IPS-11a (cell line): ENCODE data around the gene PLXNB2.

Experiments
- H3K4me3 ChIP-seq: one replicate; pipeline ENCODE4 v1.5.1; 2013; ENCODE audit warnings: low read depth, low read length, control low read depth

PLXNB2 gene

GRCh38 chr22:50255099-50255498 lies 52.3 kb downstream of the PLXNB2 start:
- no peak overlapping the region for H3K4me3 ChIP-seq

DNA sequence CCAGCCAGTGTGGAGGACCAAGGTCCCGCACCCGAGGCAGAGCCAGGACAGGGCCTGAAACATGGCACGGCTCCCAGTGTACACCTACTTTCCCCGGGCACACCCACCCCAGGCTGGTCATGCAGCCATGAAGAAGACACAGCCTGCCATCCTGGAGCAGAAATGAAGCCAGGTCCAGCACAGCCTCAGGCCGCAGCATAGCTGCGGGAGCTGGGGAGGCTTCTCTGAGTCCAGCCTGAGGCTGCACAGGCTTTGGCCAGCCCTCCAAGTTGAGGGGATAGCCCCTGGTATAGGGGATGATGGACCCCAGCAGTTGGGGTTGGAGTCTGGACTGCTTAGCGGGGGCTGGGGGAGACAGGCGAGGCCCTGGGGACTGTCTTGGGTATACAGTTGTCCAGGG lies 53.5 kb downstream of the PLXNB2 start:
- no peak overlapping the region for H3K4me3 ChIP-seq

GRCh38 chr22:50253046-50253915 lies 54.2 kb downstream of the PLXNB2 start:
- H3K4me3 ChIP-seq = no peak overlapping the region

- no peak overlapping the region for H3K4me3 ChIP-seq
Measured at GRCh38 chr22:50252082-50253045, 55.1 kb downstream of the PLXNB2 start.

GRCh38 chr22:50251477-50252081 lies 55.9 kb downstream of the PLXNB2 start:
- peak overlapping the region; percentile 72 for H3K4me3 ChIP-seq

DNA sequence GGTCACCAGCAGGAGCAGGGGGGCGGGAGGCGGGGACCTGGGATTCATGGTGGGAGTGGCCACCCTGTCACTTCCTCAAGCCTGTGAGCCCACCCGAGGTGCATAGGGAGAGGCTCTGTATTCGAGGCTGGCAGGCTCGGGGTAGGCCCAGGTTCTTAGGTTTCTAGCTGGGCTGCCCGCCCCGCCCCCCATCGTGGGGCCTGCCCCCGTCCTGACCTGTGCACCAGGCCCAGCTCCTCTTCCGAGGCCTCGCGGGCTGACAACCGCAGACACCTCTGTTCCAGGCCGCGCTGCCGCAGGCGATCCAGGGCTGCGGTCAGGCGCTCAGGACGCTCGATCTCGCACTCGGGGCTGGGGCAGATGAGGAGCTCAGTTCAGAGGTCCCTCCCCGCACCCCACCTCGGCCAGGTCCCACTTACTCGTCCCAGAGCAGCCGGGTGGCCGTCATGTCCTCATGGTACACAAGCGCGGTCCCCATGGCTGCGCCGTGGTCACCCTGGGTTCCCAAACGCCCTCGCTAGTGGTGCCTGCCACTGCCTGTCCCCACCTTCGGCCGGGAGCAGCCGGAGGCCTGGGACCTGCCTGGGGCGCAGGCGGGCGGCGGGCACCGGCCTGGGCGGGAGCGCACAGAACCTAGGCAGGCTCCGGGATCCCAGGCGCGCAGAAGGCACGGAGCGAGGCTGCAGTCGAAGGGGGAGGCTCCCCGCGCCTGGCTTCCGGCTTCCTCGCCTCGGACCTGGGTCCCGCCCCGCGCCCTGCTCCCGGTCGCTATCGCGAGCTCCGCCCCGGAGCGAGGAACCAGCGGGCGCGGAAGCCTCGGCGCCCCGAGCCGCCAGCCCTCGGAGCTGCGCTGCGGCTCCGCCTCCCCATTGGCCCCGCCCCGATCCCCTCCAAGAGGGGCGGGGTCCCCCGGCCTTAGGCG lies 56.6 kb downstream of the PLXNB2 start, which contains the start of gene HDAC10:
TSS of gene HDAC10 (minus strand) at position 711 of the 922 bp plus-strand sequence. CDS start at position 478, 233 bp downstream.
- H3K4me3 ChIP-seq = peak within 1 kb of the TSS; percentile 72

- peak overlapping the region; percentile 72 for H3K4me3 ChIP-seq
Measured at GRCh38 chr22:50250249-50250554, 57.2 kb downstream of the PLXNB2 start.

GRCh38 chr22:50249341-50250248 lies 57.9 kb downstream of the PLXNB2 start:
- no peak overlapping the region for H3K4me3 ChIP-seq

DNA sequence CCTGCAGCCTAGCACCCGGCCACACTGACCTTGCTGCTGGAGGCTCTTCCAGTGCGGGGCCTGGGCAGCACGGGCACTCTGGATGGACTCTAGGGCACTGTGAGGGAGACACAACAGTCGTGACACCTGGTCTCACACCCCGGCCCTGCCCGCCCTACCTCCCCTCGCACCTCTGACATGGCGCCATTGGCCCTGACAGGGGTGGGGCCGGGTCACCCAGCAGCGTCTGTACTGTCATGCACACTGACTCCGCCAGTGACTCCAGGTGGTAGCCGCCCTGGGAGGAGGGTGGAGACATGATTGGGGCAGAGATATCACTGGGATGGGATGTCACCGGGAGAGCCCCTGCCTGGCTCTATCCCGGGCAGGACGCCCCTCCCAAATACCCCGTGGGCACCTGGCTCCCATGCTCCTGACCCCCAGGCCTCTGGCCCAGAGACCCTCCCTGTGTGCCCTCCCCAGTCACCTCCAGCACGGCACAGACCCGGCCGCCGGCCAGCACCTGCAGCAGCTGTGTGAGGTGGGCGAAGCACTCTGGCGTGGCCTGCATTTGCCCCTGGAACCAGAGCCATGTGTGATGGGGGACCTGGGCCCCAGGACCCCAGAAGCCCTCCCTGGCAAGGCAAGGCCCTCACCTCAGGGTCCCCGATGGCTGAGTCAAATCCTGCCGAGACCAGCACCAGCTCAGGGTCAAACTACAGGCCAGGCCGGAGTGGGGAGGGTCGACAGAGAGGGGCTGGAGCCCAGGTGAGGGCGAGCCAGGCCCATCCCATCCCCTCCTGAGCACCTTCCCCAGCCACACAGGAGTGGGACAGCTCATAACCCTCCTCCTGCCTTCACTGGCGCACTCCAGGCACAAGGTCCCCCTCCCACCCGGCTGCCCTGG lies 59.0 kb downstream of the PLXNB2 start:
- H3K4me3 ChIP-seq = no peak overlapping the region

- no peak overlapping the region for H3K4me3 ChIP-seq
Measured at GRCh38 chr22:50247748-50248147, 59.7 kb downstream of the PLXNB2 start.

DNA sequence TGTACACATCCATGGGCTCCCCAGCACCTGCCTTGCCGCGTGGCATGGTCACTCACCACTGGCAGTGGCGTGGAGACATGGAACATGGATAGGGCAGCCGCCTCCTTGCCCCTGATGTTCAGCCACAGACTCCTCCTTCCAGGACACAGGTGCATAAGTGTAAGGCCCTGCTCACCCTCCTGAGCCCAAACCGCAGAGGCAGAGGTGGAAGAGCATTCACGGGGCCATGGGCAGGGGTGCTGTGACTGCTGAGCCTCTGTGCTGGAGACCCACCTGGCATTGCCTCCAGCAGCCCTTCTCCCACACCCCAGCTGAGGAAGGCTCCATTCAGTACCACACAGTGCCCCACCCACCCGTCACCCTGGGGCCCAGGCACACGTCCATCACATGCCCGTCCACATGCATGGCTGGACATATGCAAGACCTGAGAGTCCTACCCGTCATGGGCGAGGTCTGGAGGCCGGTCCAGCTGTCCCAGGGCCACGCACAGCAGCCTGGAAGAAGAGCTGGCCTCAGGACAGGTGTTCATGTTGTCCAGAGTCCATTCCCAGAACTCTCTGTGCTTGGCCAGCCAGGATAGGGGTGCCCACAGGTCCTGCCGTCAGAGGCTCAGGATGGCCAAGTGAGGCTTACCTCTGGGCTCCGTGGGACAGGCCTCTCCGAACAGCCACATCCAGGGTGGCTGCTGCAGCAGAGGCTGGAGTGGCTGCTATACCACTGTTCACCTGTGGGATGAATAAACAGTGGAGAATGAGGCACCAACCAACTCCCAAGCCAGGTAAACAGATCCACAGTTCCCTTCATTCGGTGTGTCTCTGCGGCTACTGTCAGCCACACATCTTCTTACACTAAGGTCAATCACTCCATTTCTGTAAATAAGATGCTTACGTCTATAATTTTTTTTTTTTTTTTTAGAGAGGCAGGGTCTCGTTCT lies 60.9 kb downstream of the PLXNB2 start:
- no peak overlapping the region for H3K4me3 ChIP-seq

- H3K4me3 ChIP-seq = peak overlapping the region; percentile 95
Measured at GRCh38 chr22:50245214-50246072, 62.0 kb downstream of the PLXNB2 start.

DNA sequence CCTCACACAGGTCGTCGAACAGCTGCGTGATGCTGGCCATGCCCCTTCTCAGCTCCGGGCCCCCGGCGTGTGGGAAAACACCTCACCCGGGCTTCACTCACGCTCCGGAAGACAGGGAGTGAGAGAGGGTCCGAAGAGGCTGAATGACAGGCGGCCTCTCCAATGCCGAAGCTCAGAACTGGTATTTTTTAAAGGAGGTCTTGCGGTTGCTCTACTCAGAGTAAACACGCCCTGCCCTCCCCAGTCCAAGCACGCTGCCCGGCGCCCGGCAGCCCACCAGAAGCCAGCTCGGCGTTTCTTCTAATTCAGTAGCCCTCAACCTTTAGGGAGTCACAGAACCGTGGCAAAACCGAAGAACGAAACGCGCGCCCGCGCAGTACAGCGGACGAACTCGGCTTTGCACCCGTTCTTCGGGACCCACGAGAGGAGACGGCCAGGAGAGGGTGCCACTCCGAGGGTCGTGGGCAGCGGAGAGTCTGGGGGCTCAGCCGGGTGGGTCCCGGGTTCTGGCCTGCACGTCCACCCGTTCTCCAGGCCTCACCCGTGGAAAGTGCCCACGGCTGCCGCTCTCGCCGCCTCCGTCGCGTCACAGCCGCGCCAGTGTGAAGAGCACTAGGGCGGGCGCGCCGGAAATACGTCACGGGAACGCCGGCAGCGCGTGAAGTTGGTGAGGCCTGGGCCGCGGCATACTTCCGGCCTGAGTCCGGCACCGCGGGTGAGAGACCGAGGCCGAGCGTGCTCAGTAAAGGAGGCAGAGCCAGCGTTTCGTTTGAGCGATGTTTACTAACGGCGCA lies 62.8 kb downstream of the PLXNB2 start, which contains the start of gene TUBGCP6:
TSS of gene TUBGCP6 (minus strand) at position 604 of the 794 bp plus-strand sequence. CDS start at position 40, 564 bp downstream.
- peak within 1 kb of the TSS; percentile 95 for H3K4me3 ChIP-seq

DNA sequence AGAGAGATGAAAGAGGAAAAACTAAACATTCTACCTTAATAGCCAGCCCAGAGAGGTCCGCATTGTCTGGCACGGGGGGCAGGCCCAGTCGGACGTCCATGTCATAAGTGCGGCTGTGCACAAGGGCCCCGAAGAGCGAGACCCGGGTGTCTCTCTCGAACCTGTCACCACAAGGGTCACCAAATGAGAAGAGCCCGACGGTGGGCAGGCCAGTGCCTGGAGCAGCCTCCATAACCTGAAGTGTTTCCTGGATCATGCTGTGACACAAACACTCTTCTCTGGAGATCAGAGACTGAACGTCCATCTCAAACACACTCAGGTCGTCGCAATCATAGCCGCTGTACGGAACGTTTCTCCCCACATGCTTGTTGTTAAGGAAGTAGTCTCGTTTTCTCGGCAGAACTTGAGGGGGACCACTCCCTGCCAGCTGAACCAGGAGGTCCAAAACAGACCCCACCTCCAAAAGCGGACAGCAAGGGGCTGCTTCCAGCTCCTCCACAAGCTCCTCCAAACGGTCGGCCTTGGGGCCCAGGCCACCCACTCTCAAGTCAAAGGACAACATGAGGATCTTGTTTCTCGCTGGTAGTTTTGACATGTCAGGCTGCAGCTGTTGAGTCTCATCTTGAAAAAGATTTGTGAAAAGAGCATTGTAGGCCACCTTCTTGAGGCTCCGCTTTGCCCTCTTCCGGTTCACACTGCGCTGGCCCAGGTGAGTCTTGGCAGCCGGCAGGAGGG lies 63.6 kb downstream of the PLXNB2 start:
- H3K4me3 ChIP-seq = peak overlapping the region; percentile 95
